NAMALWA (cell line): ENCODE data around the gene TMEM74B.

Source experiments
- DNase-seq: peaks from one replicate; pipeline ENCODE4 v3.0.0-alpha.2; 2015; ENCODE audit warnings: low spot score

Gene TMEM74B

GRCh38 chr20:1137236-1137635 lies 47.5 kb downstream of the TMEM74B start:
- no peak for DNase-seq

GRCh38 chr20:1134836-1135235 lies 49.9 kb downstream of the TMEM74B start:
- DNase-seq = no peak

GRCh38 chr20:1134355-1134754 lies 50.4 kb downstream of the TMEM74B start:
- no peak for DNase-seq

- DNase-seq = no peak
Observed at GRCh38 chr20:1131354-1131753, 53.4 kb downstream of the TMEM74B start.

GRCh38 chr20:1130847-1131246 lies 53.9 kb downstream of the TMEM74B start:
- no peak for DNase-seq
